ENCODE results near the gene KRT7. TPM values are rescaled to one million over a fixed set of nuclear protein-coding genes. Genes with fewer than 3 reads are reported as not detected.

KRT7 gene
- 20.9 and 27.9 TPM in 2 replicates for total RNA-seq

- H3K4me2 ChIP-seq (ENCODE audit: insufficient read depth, low read length) = peak within 1 kb of the TSS; percentile 32
- peak within 1 kb of the TSS; percentile 18 for H2AFZ ChIP-seq (ENCODE audit: low read length)
- no peaks in the 10 kb centered on the region for H3K27me3 ChIP-seq (ENCODE audit: insufficient read depth, low read length)
These were observed at the start of gene KRT7 for GRCh38 chr12:52232674-52233461. Gene KRT7, plus strand, starts transcription at chr12:52233243. Its CDS starts 54 bp downstream, at chr12:52233297.

GRCh38 chr12:52183544-52183910 lies 49.5 kb upstream of the KRT7 start:
- Histone ChIP-seq H3K79me2 (ENCODE audit: insufficient read depth, low read length) (no peaks in the 10 kb centered on the region), H2AFZ (ENCODE audit: low read length) (no peak overlapping the region), H3K4me3 (ENCODE audit: insufficient read depth, low read length) (no peak overlapping the region), H3K27me3 (ENCODE audit: insufficient read depth, low read length) (no peaks in the 10 kb centered on the region), H3K27ac (ENCODE audit: low read depth, low read length) (no peak overlapping the region), H3K4me1 (ENCODE audit: insufficient read depth, low read length) (peaks cover 50% of the 10 kb centered on the region), H3K9me3 (ENCODE audit: low read depth, low read length) (no peaks in the 10 kb centered on the region), H4K20me1 (ENCODE audit: insufficient read depth, low read length) (no peaks in the 10 kb centered on the region), H3K4me2 (ENCODE audit: insufficient read depth, low read length) (no peak overlapping the region), H3K36me3 (ENCODE audit: insufficient read depth, low read length) (no peaks in the 10 kb centered on the region)
- TF ChIP-seq CTCF (IDR thresholded peaks at IDR 0.05; ENCODE audit: extremely low read depth, low read depth, low read length) = no peak
- DNase-seq (ENCODE audit: insufficient read length, low spot score, missing footprints) = peak; percentile 55

More at GRCh38 chr12:52232674-52233461, at the start of gene KRT7:
- Histone ChIP-seq H3K4me1 (ENCODE audit: insufficient read depth, low read length) (peaks cover 63% of the 10 kb centered on the region), H4K20me1 (ENCODE audit: insufficient read depth, low read length) (no peaks in the 10 kb centered on the region), H3K79me2 (ENCODE audit: insufficient read depth, low read length) (no peaks in the 10 kb centered on the region), H3K36me3 (ENCODE audit: insufficient read depth, low read length) (no peaks in the 10 kb centered on the region), H3K9me3 (ENCODE audit: low read depth, low read length) (no peaks in the 10 kb centered on the region), H3K27ac (ENCODE audit: low read depth, low read length) (no peak within 1 kb of the TSS), H3K4me3 (ENCODE audit: insufficient read depth, low read length) (peak within 1 kb of the TSS; percentile 40)
- peak; percentile 65 for DNase-seq (ENCODE audit: insufficient read length, low spot score, missing footprints)
- no peak for TF ChIP-seq CTCF (IDR thresholded peaks at IDR 0.05; ENCODE audit: extremely low read depth, low read depth, low read length)

GRCh38 chr12:52183971-52184370 lies 49.1 kb upstream of the KRT7 start:
- H3K27ac ChIP-seq (ENCODE audit: low read depth, low read length) = no peak overlapping the region

More at GRCh38 chr12:52183971-52184370, 49.1 kb upstream of the KRT7 start:
- TF ChIP-seq CTCF (IDR thresholded peaks at IDR 0.05; ENCODE audit: extremely low read depth, low read depth, low read length) = no peak
- Histone ChIP-seq H3K4me1 (ENCODE audit: insufficient read depth, low read length) (peaks cover 49% of the 10 kb centered on the region), H3K4me2 (ENCODE audit: insufficient read depth, low read length) (no peak overlapping the region), H3K36me3 (ENCODE audit: insufficient read depth, low read length) (no peaks in the 10 kb centered on the region), H3K9me3 (ENCODE audit: low read depth, low read length) (no peaks in the 10 kb centered on the region), H3K27me3 (ENCODE audit: insufficient read depth, low read length) (no peaks in the 10 kb centered on the region), H2AFZ (ENCODE audit: low read length) (no peak overlapping the region), H3K4me3 (ENCODE audit: insufficient read depth, low read length) (no peak overlapping the region), H4K20me1 (ENCODE audit: insufficient read depth, low read length) (no peaks in the 10 kb centered on the region), H3K79me2 (ENCODE audit: insufficient read depth, low read length) (no peaks in the 10 kb centered on the region)
- peak; percentile 50 for DNase-seq (ENCODE audit: insufficient read length, low spot score, missing footprints)
